22Rv1 (cell line): ENCODE results near the gene UBA1.

ENCODE experiments used
- H3K27ac ChIP-seq: fragments of 450-650 bp; 2 replicates; pipeline ENCODE4 v1.5.1; 2017
- ZFX ChIP-seq: fragments of 450-650 bp; IDR thresholded peaks from 2 replicates; pipeline ENCODE4 v1.6.1; 2017; ENCODE audit warnings: antibody characterized with exemption, borderline replicate concordance
- TF ChIP-seq, protein P1 (sequence below): fragments of 450-650 bp; IDR thresholded peaks from 2 replicates; pipeline ENCODE4 v1.5.1; 2017; ENCODE audit warnings: mild to moderate bottlenecking

Gene UBA1

DNA sequence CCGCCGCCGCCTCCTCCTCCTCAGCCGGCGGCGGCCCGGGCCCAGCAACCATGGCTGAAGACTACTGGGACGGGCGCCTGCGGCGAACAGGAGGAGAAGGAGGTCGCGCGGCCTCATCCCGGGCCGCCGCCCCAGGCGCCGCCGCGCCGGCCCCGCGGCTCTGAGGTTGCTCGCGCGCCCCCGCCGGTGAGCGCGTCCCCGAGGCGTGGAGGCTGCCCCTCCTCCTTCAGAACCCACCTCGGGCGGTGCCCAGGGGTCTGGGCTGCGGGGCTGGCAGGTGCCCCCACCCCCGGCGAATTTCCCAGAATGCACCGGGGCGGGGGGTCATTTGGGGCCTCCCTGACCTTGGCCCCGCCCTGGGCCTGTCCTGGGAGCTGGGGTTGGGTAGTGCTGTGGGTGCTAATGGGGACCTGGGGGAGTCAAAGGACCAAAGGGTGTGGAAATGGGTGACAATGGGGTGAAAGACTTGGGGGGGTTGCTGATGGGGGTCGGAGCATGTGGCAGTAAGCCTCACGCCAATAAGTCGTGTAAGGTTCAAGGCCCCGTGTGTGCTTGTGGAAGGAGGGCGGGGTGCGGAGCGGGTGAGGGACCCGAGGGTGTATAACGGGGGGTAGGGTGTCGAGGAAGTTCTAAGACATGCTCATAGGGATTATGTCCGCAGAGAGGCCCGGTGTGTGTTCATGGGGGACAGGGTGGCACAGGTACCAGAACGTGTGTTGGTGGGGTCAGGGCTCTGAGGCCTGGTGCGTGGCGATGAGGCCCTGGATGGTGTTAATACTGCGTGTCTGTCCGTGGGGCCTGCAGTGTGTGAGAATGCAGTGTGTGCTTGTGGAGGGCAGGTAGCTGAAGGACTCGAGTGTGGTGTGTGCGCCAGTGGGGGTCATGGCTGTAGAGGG, 25.5 kb downstream of the UBA1 start:
- TF ChIP-seq ZFX: no peak
- H3K27ac ChIP-seq: peak overlapping the region; percentile 88

- H3K27ac ChIP-seq: no peak overlapping the region
- TF ChIP-seq, protein P1, sequence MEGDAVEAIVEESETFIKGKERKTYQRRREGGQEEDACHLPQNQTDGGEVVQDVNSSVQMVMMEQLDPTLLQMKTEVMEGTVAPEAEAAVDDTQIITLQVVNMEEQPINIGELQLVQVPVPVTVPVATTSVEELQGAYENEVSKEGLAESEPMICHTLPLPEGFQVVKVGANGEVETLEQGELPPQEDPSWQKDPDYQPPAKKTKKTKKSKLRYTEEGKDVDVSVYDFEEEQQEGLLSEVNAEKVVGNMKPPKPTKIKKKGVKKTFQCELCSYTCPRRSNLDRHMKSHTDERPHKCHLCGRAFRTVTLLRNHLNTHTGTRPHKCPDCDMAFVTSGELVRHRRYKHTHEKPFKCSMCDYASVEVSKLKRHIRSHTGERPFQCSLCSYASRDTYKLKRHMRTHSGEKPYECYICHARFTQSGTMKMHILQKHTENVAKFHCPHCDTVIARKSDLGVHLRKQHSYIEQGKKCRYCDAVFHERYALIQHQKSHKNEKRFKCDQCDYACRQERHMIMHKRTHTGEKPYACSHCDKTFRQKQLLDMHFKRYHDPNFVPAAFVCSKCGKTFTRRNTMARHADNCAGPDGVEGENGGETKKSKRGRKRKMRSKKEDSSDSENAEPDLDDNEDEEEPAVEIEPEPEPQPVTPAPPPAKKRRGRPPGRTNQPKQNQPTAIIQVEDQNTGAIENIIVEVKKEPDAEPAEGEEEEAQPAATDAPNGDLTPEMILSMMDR: no peak
- no peak for TF ChIP-seq ZFX
These were observed 28.1 kb downstream of the UBA1 start for GRCh38 chrX:47221756-47222155.

- TF ChIP-seq, protein P1: no peak
- no peak for TF ChIP-seq ZFX
- no peak overlapping the region for H3K27ac ChIP-seq
These were observed 29.2 kb downstream of the UBA1 start for GRCh38 chrX:47222751-47223350.

- TF ChIP-seq, protein P1: no peak
- TF ChIP-seq ZFX: no peak
- no peak overlapping the region for H3K27ac ChIP-seq
These were observed 30.0 kb downstream of the UBA1 start for GRCh38 chrX:47223476-47224250.

- no peak overlapping the region for H3K27ac ChIP-seq
- no peak for TF ChIP-seq ZFX
- TF ChIP-seq, protein P1: no peak
These were observed 30.8 kb downstream of the UBA1 start for GRCh38 chrX:47224266-47224895.

DNA sequence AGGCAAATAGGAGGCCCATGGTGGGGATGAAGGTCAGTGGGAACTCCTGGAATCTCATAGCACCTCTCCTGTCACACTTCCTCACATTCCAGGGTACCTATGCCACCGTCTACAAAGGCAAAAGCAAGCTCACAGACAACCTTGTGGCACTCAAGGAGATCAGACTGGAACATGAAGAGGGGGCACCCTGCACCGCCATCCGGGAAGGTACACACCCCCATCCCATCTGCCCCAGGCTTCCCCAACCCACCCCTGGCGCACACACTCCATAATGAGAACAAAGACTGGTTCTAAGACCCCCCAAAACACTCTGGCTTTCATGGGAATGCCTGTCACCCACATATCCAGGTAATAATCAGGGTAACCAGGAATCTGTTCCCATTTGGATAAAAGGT, 31.3 kb downstream of the UBA1 start:
- TF ChIP-seq, protein P1: no peak
- TF ChIP-seq ZFX: no peak
- H3K27ac ChIP-seq: no peak overlapping the region

DNA sequence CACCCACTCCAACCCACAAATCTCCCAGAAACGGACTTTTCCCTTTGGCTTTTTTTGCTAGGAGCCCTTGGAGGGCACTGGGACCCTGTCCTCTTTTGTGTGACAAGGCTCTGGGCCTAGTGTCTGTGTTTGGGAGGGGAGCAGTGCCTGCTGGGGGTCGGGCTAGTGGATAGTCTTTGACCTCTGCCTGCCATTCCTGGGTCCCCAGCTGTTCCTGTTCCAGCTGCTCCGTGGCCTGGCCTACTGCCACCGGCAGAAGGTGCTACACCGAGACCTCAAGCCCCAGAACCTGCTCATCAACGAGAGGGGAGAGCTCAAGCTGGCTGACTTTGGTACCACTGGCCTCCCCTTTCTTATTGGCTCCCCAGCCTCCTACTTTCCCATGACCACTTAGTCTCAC, 32.4 kb downstream of the UBA1 start:
- H3K27ac ChIP-seq: no peak overlapping the region
- TF ChIP-seq ZFX: no peak
- TF ChIP-seq, protein P1: no peak
